ENCODE measurements around the gene KDM2B.

KDM2B gene

DNA sequence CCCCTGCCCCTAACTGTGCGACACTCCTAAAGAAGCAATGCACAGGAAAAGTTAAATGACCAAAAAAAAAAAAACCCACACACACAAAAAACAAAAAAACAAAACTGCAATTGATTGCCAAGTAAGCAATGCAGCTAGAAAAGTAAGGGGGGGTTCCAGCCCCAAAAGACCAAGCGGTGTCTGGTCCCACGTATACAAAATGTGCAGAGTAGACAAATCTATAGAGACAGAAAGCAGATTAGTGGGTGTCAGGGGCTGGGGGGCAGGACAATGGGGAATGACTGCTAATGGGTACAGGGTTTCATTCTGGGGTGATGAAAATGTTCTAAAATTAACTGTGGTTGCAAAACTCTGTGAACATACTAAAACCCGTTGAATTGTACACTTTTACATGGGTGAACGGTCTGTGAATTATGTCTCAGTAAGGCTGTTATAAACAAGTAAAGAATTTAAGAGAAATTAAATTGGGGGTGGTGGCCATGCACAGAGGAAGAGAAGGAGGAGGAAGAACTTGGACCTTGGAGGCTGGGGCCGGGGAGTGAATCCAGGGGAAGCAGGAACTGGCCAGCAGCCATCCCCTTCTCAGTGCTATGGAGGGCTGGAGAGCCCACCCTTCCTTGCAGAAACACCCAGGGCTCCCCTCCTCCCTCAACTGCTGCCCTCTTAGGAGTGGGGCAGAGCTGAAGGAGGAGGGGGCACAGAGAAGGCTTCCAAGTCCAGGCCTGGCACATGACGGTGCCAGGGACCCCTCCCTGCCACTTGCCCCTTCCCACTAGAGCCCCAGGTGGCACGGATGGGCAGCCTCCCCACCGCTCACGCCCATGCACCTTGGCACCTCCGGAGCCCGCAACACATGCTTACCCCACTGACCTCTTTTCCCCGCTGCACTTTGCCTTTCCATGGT lies 45.4 kb downstream of the KDM2B start:
- Histone ChIP-seq H3K27ac (ENCODE audit: low read depth, low read length) (peak overlapping the region; percentile 80), H3K79me2 (ENCODE audit: control insufficient read depth, low read length) (peaks cover 17% of the 10 kb centered on the region)

DNA sequence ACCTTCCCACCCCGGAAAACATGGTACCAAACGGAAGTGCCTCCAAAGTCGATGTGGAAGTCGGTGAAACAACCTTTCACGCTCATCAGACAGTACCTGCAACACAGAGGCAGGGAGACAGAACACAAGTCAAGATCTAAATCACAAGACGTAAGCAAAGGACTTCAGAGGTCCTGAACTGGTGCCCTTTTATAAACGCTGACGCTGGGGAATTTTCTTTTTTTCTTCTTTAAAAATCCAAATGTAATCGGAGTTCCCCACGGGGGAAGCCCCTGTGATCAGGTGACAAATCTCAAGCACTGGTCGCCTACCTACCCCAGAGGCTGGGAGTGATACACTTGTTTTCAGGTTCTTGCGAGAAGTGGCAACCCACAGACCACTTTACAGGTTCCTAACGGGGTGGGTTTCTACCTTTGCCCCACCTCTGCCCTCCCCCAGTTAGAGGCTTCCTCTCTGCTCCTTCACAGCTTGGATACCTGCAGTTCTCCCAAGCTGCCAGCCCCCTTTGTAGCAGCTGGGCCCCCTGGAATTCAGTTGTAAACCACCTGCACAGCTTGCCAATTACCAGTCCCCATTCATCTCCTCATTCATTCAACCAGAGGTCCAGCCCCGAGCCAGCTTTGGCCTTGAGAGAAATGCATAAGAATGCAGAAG lies 46.2 kb downstream of the KDM2B start:
- Histone ChIP-seq H3K79me2 (ENCODE audit: control insufficient read depth, low read length) (peaks cover 17% of the 10 kb centered on the region), H3K4me3 (ENCODE audit: low read length) (peak overlapping the region; percentile 73), H3K4me2 (ENCODE audit: low read length) (peak overlapping the region; percentile 88), H4K20me1 (ENCODE audit: control insufficient read depth, insufficient read depth, low read depth, low read length) (no peaks in the 10 kb centered on the region), H3K4me1 (ENCODE audit: control insufficient read depth, low read length) (peaks cover 64% of the 10 kb centered on the region), H3K27me3 (ENCODE audit: control insufficient read depth, low read length) (no peaks in the 10 kb centered on the region), H3K9me2 (replicated peaks; ENCODE audit: control insufficient read depth, low read length) (no peaks in the 10 kb centered on the region), H3F3A (ENCODE audit: control insufficient read depth, insufficient read depth) (peaks cover 25% of the 10 kb centered on the region), H3K36me3 (ENCODE audit: control insufficient read depth, low read length) (peaks cover 37% of the 10 kb centered on the region), H3K9me3 (ENCODE audit: control insufficient read depth, insufficient read depth, low read length) (no peaks in the 10 kb centered on the region), H3K27ac (ENCODE audit: low read depth, low read length) (peak overlapping the region; percentile 80; the same call in 1 of the 2 replicates)
- TF ChIP-seq EZH2phosphoT487 (IDR thresholded peaks at IDR 0.05; ENCODE audit: borderline replicate concordance, low read length) = no peak
- TF ChIP-seq, protein P1, sequence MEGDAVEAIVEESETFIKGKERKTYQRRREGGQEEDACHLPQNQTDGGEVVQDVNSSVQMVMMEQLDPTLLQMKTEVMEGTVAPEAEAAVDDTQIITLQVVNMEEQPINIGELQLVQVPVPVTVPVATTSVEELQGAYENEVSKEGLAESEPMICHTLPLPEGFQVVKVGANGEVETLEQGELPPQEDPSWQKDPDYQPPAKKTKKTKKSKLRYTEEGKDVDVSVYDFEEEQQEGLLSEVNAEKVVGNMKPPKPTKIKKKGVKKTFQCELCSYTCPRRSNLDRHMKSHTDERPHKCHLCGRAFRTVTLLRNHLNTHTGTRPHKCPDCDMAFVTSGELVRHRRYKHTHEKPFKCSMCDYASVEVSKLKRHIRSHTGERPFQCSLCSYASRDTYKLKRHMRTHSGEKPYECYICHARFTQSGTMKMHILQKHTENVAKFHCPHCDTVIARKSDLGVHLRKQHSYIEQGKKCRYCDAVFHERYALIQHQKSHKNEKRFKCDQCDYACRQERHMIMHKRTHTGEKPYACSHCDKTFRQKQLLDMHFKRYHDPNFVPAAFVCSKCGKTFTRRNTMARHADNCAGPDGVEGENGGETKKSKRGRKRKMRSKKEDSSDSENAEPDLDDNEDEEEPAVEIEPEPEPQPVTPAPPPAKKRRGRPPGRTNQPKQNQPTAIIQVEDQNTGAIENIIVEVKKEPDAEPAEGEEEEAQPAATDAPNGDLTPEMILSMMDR (IDR thresholded peaks at IDR 0.05; ENCODE audit: low read depth, low read length, poor library complexity, severe bottlenecking) = no peak

More for the DNA sequence above, 45.4 kb downstream of the KDM2B start:
- no peaks in the 10 kb centered on the region for H3K9me2 ChIP-seq (replicated peaks; ENCODE audit: control insufficient read depth, low read length)
- no peak for TF ChIP-seq EZH2phosphoT487 (IDR thresholded peaks at IDR 0.05; ENCODE audit: borderline replicate concordance, low read length)
- TF ChIP-seq, protein P1 (IDR thresholded peaks at IDR 0.05; ENCODE audit: low read depth, low read length, poor library complexity, severe bottlenecking) = no peak
- H3K36me3 ChIP-seq (ENCODE audit: control insufficient read depth, low read length) = peaks cover 37% of the 10 kb centered on the region
- H3K27me3 ChIP-seq (ENCODE audit: control insufficient read depth, low read length) = no peaks in the 10 kb centered on the region
- H3K4me2 ChIP-seq (ENCODE audit: low read length) = peak overlapping the region; percentile 88
- peaks cover 60% of the 10 kb centered on the region for H3K4me1 ChIP-seq (ENCODE audit: control insufficient read depth, low read length)
- H3K4me3 ChIP-seq (ENCODE audit: low read length) = peak overlapping the region; percentile 73
- peaks cover 26% of the 10 kb centered on the region for H3F3A ChIP-seq (ENCODE audit: control insufficient read depth, insufficient read depth)
- H4K20me1 ChIP-seq (ENCODE audit: control insufficient read depth, insufficient read depth, low read depth, low read length) = no peaks in the 10 kb centered on the region
- H3K9me3 ChIP-seq (ENCODE audit: control insufficient read depth, insufficient read depth, low read length) = no peaks in the 10 kb centered on the region

DNA sequence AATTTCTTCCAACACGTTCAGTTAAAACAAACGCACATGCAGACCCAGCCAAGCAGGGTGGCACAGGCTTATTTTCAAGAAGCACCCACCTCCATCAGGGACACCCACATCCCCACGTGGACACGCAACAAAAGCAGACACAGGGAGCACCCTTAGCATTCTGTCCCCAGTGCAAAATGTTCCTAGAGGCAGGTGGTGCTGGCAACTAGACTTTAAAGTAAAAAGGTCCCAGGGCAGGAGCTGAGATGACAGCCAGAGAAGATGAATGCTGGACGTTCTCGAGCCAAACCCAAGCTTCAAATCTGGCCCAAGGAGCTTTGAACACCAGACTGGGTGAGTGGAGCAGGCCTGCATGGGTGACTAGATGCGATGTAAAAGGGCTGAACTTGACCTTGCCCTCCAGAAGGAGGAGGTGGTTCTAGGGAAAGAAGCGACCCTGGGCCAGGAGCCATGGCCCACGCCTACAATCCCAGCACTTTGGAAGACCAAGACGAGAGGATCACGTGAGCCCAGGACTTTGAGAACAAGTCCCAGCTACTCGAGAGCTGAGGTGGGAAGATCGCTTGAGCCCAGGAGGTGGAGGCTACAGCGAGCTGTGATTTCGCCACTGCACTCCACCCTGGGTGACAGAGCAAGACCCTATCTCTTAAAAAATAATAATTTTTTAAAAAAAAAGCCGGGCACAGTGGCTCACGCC lies 47.3 kb downstream of the KDM2B start:
- Histone ChIP-seq H4K20me1 (ENCODE audit: control insufficient read depth, insufficient read depth, low read depth, low read length) (no peaks in the 10 kb centered on the region), H3K4me3 (ENCODE audit: low read length) (no peak overlapping the region), H3K9me3 (ENCODE audit: control insufficient read depth, insufficient read depth, low read length) (no peaks in the 10 kb centered on the region), H3K27me3 (ENCODE audit: control insufficient read depth, low read length) (no peaks in the 10 kb centered on the region), H3K36me3 (ENCODE audit: control insufficient read depth, low read length) (peaks cover 37% of the 10 kb centered on the region), H3K9me2 (replicated peaks; ENCODE audit: control insufficient read depth, low read length) (no peaks in the 10 kb centered on the region), H3K79me2 (ENCODE audit: control insufficient read depth, low read length) (peaks cover 18% of the 10 kb centered on the region), H3K27ac (ENCODE audit: low read depth, low read length) (no peak overlapping the region), H3F3A (ENCODE audit: control insufficient read depth, insufficient read depth) (peaks cover 16% of the 10 kb centered on the region), H3K4me1 (ENCODE audit: control insufficient read depth, low read length) (peaks cover 59% of the 10 kb centered on the region), H3K4me2 (ENCODE audit: low read length) (no peak overlapping the region)
- TF ChIP-seq, protein P1 (IDR thresholded peaks at IDR 0.05; ENCODE audit: low read depth, low read length, poor library complexity, severe bottlenecking) = no peak
- TF ChIP-seq EZH2phosphoT487 (IDR thresholded peaks at IDR 0.05; ENCODE audit: borderline replicate concordance, low read length) = no peak

Measured in DOHH2 (cell line).